ENCODE measurements around the gene DIRAS2. TPM values are rescaled to one million over a fixed set of nuclear protein-coding genes. Genes with fewer than 3 reads are reported as not detected.

DIRAS2 gene
- polyA plus RNA-seq, 1 donor (not counting 4 experiments of a cell fraction or from before 2014, with no cell fraction given): not detected

- TF ChIP-seq EZH2 (IDR thresholded peaks at IDR 0.05; ENCODE audit: low read length) (no peak), CTCF (optimal IDR thresholded peaks at IDR 0.05 in 1 of 3, IDR thresholded peaks at IDR 0.05 in 1 of 3, conservative IDR thresholded peaks at IDR 0.05 in 1 of 3; ENCODE audit: extremely low read depth in 1 of 3, insufficient read depth in 2 of 3, low read length in 3 of 3) (no peak)
- Histone ChIP-seq H2AFZ (ENCODE audit: control insufficient read depth, low read length) (no peak overlapping the region), H3K4me3 (ENCODE audit: control insufficient read depth in 2 of 3, extremely low read depth in 1 of 3, insufficient read depth in 2 of 3, low read depth in 1 of 3, low read length in 3 of 3) (no peak overlapping the region), H3K36me3 (ENCODE audit: control insufficient read depth in 2 of 2, extremely low read depth in 1 of 2, insufficient read depth in 2 of 2, low read length in 2 of 2) (no peaks in the 10 kb centered on the region), H3K9ac (ENCODE audit: control insufficient read depth, extremely low read depth, insufficient read depth, low read length) (no peak overlapping the region), H3K4me1 (ENCODE audit: control insufficient read depth, extremely low read depth, insufficient read depth, low read length) (no peaks in the 10 kb centered on the region), H3K27ac (ENCODE audit: control insufficient read depth, insufficient read depth, low read length) (no peak overlapping the region), H4K20me1 (ENCODE audit: control insufficient read depth, extremely low read depth, insufficient read depth, low read length) (no peaks in the 10 kb centered on the region), H3K9me1 (ENCODE audit: control insufficient read depth, extremely low read depth, insufficient read depth, low read length) (no peaks in the 10 kb centered on the region), H3K9me3 (ENCODE audit: control insufficient read depth, low read depth, low read length) (no peaks in the 10 kb centered on the region), H3K4me2 (ENCODE audit: control insufficient read depth, extremely low read depth, insufficient read depth, low read depth, low read length) (no peak overlapping the region), H3K79me2 (ENCODE audit: control insufficient read depth, insufficient read depth, low read length) (no peaks in the 10 kb centered on the region), H3K27me3 (ENCODE audit: control insufficient read depth, extremely low read depth, insufficient read depth, low read length) (no peaks in the 10 kb centered on the region)
- dilution Hi-C loops (cut with MboI; ENCODE audit: extremely low pct_ligation_motif_present, low sequenced_read_pairs): no loop called here
- FAIRE-seq (no peak), DNase-seq (ENCODE audit: low read depth, low spot score) (no peak)
Observed at GRCh38 chr9:90562229-90562628, 80.4 kb downstream of the DIRAS2 start.

Other genes starting within 250 kb of the DIRAS2 start
- gene SYK, start 159.0 kb upstream of the DIRAS2 start, polyA plus RNA-seq: 1.4 to 2.0 TPM (median 1.8 TPM) in 3 replicates

All from keratinocyte (primary cell).